Measurements from ENCODE around the gene ODC1.

Gene ODC1

DNA sequence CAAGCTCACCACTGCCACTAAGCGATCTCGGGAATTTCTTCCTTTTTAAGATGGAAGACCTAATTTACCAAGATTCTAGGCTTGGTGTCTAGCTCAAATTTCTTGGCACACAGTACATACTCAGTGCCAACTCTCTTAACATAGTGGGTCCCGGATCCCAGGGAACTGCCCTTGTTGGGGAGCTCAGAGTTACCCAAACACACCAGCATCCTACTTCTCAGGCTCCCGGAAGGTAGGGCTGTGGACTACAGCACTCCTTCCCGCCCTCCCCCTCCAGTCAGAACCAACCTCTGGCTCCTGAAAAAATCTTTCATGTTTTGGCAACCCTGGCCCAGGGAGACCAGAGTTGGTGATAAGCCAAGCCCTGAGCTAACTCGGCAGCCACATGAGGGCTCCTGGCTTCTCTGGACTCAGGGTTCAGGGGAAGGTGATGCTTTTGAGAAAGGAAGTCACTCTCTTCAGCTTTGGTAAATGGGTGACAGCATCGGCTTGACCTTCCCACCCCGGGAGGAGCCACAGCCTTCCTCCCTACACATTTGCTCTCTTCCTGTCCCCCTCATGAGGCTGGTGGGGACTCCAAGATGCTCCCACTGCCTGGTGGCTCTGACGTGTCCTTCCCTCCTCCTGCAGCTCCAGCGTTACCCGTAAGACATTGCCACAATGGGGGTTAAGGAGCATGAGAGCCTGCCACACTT, 8.8 kb downstream of the ODC1 start:
- CTCF ChIA-PET: interaction anchor here (0.5 to 1.4 kb wide), 5 partner anchors 9 to 220 kb away, joined by 3 to 4 read pairs (median 3); no protein-coding TSS in a partner anchor
- POLR2A ChIA-PET: interaction anchor here (0.5 to 1.8 kb wide), 6 partner anchors 9 to 236 kb away, joined by 3 to 14 read pairs (median 6); partner anchors contain the start of gene ODC1
- no peaks in the 10 kb centered on the region for H3K4me1 ChIP-seq (ENCODE audit: control insufficient read depth, insufficient read depth, low read length)
- H3K27ac ChIP-seq (ENCODE audit: extremely low read depth, low read depth, low read length): no peak overlapping the region
- H3K36me3 ChIP-seq (ENCODE audit: control insufficient read depth in 2 of 2, insufficient read depth in 1 of 2, low read length in 2 of 2): peaks cover 36 to 58% of the 10 kb centered on the region in 2 experiments
- TF ChIP-seq ZEB2 (tag by site-specific recombination; IDR thresholded peaks at IDR 0.05) (no peak), ZNF76 (tag by site-specific recombination; IDR thresholded peaks at IDR 0.05; ENCODE audit: borderline replicate concordance, low read depth) (no peak), ZNF670 (tag by site-specific recombination; IDR thresholded peaks at IDR 0.05; ENCODE audit: low read depth) (no peak), RBAK (tag by site-specific recombination; IDR thresholded peaks at IDR 0.05) (no peak), ZNF843 (tag by site-specific recombination; IDR thresholded peaks at IDR 0.05) (no peak)
- TF ChIP-seq, protein P1, sequence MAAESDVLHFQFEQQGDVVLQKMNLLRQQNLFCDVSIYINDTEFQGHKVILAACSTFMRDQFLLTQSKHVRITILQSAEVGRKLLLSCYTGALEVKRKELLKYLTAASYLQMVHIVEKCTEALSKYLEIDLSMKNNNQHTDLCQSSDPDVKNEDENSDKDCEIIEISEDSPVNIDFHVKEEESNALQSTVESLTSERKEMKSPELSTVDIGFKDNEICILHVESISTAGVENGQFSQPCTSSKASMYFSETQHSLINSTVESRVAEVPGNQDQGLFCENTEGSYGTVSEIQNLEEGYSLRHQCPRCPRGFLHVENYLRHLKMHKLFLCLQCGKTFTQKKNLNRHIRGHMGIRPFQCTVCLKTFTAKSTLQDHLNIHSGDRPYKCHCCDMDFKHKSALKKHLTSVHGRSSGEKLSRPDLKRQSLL (tag by site-specific recombination; IDR thresholded peaks at IDR 0.05): no peak
- TF ChIP-seq, protein P2, sequence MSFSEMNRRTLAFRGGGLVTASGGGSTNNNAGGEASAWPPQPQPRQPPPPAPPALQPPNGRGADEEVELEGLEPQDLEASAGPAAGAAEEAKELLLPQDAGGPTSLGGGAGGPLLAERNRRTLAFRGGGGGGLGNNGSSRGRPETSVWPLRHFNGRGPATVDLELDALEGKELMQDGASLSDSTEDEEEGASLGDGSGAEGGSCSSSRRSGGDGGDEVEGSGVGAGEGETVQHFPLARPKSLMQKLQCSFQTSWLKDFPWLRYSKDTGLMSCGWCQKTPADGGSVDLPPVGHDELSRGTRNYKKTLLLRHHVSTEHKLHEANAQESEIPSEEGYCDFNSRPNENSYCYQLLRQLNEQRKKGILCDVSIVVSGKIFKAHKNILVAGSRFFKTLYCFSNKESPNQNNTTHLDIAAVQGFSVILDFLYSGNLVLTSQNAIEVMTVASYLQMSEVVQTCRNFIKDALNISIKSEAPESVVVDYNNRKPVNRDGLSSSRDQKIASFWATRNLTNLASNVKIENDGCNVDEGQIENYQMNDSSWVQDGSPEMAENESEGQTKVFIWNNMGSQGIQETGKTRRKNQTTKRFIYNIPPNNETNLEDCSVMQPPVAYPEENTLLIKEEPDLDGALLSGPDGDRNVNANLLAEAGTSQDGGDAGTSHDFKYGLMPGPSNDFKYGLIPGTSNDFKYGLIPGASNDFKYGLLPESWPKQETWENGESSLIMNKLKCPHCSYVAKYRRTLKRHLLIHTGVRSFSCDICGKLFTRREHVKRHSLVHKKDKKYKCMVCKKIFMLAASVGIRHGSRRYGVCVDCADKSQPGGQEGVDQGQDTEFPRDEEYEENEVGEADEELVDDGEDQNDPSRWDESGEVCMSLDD (tag by site-specific recombination; IDR thresholded peaks at IDR 0.05): no peak
- TF ChIP-seq, protein P3, sequence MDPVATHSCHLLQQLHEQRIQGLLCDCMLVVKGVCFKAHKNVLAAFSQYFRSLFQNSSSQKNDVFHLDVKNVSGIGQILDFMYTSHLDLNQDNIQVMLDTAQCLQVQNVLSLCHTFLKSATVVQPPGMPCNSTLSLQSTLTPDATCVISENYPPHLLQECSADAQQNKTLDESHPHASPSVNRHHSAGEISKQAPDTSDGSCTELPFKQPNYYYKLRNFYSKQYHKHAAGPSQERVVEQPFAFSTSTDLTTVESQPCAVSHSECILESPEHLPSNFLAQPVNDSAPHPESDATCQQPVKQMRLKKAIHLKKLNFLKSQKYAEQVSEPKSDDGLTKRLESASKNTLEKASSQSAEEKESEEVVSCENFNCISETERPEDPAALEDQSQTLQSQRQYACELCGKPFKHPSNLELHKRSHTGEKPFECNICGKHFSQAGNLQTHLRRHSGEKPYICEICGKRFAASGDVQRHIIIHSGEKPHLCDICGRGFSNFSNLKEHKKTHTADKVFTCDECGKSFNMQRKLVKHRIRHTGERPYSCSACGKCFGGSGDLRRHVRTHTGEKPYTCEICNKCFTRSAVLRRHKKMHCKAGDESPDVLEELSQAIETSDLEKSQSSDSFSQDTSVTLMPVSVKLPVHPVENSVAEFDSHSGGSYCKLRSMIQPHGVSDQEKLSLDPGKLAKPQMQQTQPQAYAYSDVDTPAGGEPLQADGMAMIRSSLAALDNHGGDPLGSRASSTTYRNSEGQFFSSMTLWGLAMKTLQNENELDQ (tag by site-specific recombination; IDR thresholded peaks at IDR 0.05; ENCODE audit: low read depth): no peak
- TF ChIP-seq, protein P4, sequence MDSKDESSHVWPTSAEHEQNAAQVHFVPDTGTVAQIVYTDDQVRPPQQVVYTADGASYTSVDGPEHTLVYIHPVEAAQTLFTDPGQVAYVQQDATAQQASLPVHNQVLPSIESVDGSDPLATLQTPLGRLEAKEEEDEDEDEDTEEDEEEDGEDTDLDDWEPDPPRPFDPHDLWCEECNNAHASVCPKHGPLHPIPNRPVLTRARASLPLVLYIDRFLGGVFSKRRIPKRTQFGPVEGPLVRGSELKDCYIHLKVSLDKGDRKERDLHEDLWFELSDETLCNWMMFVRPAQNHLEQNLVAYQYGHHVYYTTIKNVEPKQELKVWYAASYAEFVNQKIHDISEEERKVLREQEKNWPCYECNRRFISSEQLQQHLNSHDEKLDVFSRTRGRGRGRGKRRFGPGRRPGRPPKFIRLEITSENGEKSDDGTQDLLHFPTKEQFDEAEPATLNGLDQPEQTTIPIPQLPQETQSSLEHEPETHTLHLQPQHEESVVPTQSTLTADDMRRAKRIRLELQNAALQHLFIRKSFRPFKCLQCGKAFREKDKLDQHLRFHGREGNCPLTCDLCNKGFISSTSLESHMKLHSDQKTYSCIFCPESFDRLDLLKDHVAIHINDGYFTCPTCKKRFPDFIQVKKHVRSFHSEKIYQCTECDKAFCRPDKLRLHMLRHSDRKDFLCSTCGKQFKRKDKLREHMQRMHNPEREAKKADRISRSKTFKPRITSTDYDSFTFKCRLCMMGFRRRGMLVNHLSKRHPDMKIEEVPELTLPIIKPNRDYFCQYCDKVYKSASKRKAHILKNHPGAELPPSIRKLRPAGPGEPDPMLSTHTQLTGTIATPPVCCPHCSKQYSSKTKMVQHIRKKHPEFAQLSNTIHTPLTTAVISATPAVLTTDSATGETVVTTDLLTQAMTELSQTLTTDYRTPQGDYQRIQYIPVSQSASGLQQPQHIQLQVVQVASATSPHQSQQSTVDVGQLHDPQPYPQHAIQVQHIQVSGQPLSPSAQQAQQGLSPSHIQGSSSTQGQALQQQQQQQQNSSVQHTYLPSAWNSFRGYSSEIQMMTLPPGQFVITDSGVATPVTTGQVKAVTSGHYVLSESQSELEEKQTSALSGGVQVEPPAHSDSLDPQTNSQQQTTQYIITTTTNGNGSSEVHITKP (tag by site-specific recombination; IDR thresholded peaks at IDR 0.05): no peak
- no peak overlapping the region for H3K4me3 ChIP-seq (ENCODE audit: low read depth, low read length)
- H3K9me3 ChIP-seq (ENCODE audit: control insufficient read depth, insufficient read depth, low read depth, low read length): no peaks in the 10 kb centered on the region

DNA sequence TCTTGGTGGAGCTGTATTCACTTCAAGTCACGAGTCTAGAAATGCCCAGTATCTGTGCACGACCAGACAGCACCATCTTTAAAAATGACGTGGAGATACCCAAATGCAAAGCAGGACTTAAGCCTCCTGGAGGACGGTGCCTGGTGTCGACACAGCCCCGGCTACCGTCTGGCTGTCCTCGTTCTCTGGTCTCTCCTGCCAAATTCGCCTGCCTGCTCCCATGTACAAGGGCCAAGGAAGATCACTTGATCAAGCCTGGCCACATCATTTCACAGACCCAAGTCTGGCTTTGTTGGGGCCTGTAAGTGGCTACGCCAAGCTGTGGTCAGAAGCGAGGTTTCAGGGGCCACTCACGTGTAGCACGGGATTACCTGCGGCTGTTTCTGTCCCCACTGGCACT, 9.4 kb downstream of the ODC1 start:
- POLR2A ChIA-PET: interaction anchor here (1.2 to 1.8 kb wide), 2 partner anchors 10 to 221 kb away, joined by 6 to 14 read pairs; partner anchors contain the start of gene ODC1
- TF ChIP-seq, protein P5, sequence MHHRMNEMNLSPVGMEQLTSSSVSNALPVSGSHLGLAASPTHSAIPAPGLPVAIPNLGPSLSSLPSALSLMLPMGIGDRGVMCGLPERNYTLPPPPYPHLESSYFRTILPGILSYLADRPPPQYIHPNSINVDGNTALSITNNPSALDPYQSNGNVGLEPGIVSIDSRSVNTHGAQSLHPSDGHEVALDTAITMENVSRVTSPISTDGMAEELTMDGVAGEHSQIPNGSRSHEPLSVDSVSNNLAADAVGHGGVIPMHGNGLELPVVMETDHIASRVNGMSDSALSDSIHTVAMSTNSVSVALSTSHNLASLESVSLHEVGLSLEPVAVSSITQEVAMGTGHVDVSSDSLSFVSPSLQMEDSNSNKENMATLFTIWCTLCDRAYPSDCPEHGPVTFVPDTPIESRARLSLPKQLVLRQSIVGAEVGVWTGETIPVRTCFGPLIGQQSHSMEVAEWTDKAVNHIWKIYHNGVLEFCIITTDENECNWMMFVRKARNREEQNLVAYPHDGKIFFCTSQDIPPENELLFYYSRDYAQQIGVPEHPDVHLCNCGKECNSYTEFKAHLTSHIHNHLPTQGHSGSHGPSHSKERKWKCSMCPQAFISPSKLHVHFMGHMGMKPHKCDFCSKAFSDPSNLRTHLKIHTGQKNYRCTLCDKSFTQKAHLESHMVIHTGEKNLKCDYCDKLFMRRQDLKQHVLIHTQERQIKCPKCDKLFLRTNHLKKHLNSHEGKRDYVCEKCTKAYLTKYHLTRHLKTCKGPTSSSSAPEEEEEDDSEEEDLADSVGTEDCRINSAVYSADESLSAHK (tag by site-specific recombination; IDR thresholded peaks at IDR 0.05): no peak
- TF ChIP-seq KLF16 (tag by site-specific recombination; IDR thresholded peaks at IDR 0.05): no peak
- TF ChIP-seq ZNF175 (tag by site-specific recombination; IDR thresholded peaks at IDR 0.05): no peak
- TF ChIP-seq ZNF623 (tag by site-specific recombination; IDR thresholded peaks at IDR 0.05): no peak
- no peak for TF ChIP-seq ZNF2 (tag by site-specific recombination; IDR thresholded peaks at IDR 0.05)
- TF ChIP-seq ZNF112 (tag by site-specific recombination; IDR thresholded peaks at IDR 0.05): no peak
- no peak for TF ChIP-seq ZNF792 (tag by site-specific recombination; IDR thresholded peaks at IDR 0.05)
- TF ChIP-seq, protein P6, sequence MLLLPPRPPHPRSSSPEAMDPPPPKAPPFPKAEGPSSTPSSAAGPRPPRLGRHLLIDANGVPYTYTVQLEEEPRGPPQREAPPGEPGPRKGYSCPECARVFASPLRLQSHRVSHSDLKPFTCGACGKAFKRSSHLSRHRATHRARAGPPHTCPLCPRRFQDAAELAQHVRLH (tag by site-specific recombination; IDR thresholded peaks at IDR 0.05): no peak
- TF ChIP-seq ZNF292 (tag by site-specific recombination; IDR thresholded peaks at IDR 0.05; ENCODE audit: borderline replicate concordance, low read depth): no peak
- TF ChIP-seq ZIC2 (tag by site-specific recombination; IDR thresholded peaks at IDR 0.05): no peak

More for the DNA sequence above, 9.4 kb downstream of the ODC1 start:
- Histone ChIP-seq H3K27ac (ENCODE audit: extremely low read depth, low read depth, low read length) (no peak overlapping the region), H3K4me3 (ENCODE audit: low read depth, low read length) (no peak overlapping the region), H3K36me3 (ENCODE audit: control insufficient read depth in 2 of 2, insufficient read depth in 1 of 2, low read length in 2 of 2) (peaks cover 30 to 52% of the 10 kb centered on the region in 2 experiments), H3K4me1 (ENCODE audit: control insufficient read depth, insufficient read depth, low read length) (no peaks in the 10 kb centered on the region), H3K9me3 (ENCODE audit: control insufficient read depth, insufficient read depth, low read depth, low read length) (no peaks in the 10 kb centered on the region)
- CTCF ChIA-PET: interaction anchor here (0.5 to 1.4 kb wide), 5 partner anchors 8 to 221 kb away, joined by 3 to 4 read pairs (median 3); no protein-coding TSS in a partner anchor
